DMS114 treated with DMSO at 0.1 percent for 48 hours (cell line): ENCODE measurements around the gene REST.

Experiments used
- DNase-seq: peaks from one replicate; lab custom pipeline; 2025; ENCODE audit not compliant: unreplicated experiment; lab: John Stamatoyannopoulos, UW

The REST gene

GRCh38 chr4:56973336-56973735 lies 65.6 kb downstream of the REST start:
- no peak for DNase-seq

- no peak for DNase-seq
Observed at GRCh38 chr4:56976283-56976836, 68.7 kb downstream of the REST start.

DNA sequence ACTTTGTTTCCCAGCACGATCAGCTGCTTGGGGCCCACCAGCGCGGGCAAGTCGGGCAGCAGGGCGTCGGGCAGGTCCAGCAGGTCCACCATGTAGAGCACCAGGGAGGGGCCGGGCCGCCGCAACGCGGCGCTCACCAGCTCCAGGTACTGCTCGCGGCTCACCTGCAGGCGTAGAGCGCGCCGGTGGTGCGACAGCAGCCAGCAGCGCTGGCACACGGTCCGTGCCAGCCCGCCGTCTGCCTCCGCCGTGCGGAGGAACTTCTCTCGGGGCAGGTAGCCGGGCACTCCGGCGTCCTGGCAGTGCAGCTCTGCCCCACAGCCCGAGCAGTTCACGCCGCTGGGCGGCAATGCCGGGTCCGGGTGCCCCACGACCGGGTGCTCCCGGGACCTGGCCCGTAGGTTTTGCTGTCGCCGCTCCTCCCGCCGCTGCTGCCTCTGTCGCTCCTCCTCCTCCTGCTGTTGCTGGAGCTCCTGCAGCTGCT lies 69.2 kb downstream of the REST start:
- DNase-seq, result no peak

DNA sequence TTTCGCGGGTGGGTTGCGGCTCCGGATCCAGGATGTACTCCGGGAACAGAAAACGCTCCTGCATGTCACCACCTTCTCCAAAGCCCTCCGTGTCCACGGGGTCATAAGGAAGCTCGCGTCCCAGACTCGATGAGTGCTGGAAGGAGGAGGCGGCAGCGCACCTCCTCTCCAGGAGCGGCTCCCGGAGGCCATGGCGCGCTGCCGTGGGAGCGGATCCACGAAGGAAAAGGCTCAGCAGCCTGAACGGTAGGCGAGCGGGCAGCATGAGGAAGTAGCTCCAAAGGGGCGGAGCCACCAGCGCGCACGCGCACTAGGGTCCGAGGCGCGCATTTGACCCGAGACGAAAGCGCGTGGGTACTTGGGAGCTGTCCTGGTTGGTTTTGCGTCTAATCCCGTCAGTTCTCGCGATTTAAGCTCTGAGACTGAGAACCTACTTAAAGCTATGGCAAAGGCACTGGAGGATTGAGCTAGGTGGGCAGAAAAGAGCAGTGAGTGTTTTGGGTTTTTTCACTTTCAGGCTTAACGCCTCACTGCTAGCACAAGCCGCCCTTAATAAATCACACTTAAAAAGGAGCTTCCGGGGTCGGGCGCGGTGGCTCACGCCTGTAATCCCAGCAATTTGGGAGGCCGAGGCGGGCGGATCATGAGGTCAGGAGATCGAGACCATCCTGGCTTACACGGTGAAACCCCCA lies 69.8 kb downstream of the REST start, which contains the start of gene NOA1:
Gene NOA1, minus strand, starts transcription at position 286 of the 692 bp plus-strand sequence. Its CDS starts 21 bp downstream, at position 265.
- DNase-seq, result peak; percentile 89

DNA sequence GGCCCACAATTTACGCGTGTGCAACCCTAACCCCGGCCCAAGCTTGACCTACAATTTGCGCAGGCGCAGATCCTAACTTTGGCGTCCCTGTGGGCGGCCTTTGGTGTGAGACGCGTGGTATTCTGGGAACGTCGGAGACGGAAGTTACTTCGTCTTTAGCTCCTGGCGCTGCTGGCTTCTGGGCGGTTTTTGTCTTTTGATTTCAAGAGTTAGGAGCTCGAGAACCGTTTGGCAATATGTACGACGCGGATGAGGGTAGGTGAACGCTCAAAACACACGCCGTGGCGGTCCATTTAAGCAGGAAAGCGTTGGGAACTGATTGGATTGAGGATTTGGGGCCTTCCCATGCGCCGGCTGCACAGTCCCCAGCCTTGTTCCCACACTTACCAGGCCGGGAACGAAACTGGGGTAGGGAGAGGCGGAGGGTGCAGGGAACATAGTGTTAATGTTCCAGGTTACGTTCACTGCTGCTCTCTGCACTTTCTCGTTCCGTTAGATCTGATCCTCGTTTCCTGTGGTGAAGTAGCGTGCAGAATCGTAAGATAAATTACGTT lies 71.1 kb downstream of the REST start, which contains the start of gene POLR2B:
Gene POLR2B, plus strand, starts transcription at position 147 of the 554 bp plus-strand sequence. Its CDS starts 90 bp downstream, at position 237.
- peak; percentile 81 for DNase-seq

- DNase-seq, result peak; percentile 5
Observed at GRCh38 chr4:56979421-56980072, 71.8 kb downstream of the REST start.

GRCh38 chr4:56981795-56982201 lies 74.1 kb downstream of the REST start:
- no peak for DNase-seq

DNA sequence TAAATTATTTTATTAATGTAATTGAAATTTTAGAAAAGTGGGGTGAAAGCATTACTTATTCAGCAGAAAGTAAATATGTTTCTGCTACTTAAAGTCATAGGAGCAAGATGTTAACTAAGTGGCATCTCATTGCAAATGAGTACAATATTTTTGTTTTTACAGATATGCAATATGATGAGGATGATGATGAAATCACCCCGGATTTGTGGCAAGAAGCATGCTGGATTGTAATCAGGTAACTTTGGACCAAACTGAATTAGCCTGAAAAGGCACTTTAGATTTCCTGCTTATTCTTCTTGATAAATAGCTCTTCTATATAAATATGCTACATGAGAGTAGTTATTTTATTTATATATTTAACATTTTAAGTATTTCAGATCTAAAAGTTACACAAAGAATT lies 78.5 kb downstream of the REST start:
- DNase-seq, result no peak

DNA sequence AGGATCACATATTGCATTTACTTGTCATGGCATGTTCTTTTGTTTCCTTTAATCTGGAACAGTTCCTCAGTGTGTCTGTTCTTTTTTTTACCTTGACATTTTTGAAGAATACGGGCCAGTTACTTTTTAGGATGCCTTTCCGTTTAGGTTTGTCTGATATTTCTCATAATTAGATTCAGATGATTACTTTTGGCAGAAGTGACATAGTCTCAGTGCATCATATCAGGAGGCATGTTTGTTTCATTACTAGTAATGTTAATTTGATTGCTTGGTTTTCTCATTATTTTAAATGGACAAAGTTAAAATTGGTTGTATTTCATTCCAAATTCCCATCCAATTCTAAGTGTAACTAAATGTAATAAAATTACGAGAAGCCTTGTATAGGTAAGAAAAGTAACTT lies 79.3 kb downstream of the REST start:
- DNase-seq, result no peak

DNA sequence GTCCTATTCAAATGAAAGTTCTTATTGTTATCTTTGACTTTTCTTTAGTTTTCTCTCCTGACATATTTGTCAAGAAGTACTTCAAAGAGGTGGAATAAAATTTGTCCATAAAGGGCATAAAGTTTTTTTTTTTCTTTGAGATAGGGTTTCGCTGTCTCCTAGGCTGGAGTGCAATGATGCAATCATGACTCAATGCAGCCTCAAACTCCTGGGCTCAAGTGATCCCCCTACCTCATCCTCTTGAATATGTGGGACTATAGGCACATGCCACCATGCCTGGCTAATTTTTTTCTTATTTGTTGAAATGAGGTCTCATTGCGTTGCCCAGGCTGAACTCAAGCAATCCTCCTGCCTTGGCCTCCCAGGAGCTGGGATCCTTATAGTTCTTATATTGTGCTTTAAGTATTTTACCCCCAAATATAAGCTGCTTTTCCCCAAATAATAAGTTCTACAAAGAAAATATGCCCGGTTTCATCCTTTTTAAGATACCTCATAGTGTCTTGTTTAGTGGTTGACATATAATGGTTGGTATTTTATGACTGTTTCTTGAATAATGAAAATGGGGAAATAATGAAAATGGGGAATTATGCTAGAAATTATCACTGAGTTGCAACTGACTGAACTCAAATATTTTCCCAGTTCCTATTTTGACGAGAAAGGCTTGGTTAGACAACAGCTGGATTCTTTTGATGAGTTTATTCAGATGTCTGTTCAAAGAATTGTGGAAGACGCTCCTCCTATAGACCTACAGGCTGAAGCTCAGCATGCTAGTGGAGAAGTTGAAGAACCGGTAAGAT lies 82.6 kb downstream of the REST start:
- DNase-seq, result no peak

DNA sequence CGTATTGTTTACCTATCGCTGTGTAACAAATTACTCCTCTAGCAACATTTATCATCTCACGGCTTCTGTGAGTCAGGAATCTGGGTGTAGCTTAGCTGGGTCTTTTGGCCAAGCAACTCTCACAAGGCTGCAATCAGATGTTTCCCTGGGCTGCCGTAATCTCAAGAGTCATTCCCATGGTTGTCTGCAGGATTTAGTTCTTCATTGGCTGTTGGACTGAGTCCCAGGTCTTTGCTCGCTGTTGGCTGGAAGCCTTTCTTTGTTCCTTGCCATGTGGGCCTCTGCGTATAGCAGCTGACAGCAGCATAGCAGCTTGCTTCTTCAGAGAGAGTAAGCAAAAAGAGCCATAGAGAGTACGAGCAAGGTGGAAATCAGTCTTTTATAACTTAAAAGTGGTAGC lies 87.8 kb downstream of the REST start:
- DNase-seq, result no peak

DNA sequence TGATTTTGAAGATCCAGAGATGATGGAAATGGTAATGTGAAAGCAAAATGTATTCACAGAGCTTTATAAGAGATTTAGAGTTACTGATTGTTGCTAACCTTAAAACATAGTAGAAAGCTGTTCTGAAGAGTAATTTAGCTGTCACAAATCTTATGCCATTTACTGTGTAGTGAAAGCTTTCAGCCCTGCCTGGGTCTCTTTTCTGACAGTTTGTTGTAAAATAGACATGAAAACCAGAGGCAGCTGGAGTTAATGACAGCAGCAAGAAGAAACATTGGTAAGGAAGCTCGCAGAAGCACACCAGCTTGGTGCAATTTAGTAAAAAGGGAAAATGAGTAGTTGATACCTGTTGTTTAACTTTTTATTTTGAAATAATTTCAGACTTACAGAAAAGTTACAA lies 92.1 kb downstream of the REST start:
- no peak for DNase-seq

GRCh38 chr4:57013543-57014120 lies 105.9 kb downstream of the REST start:
- DNase-seq, result no peak
